H4 (cell line): ENCODE results near the gene FABP3. TPM values are rescaled to one million over a fixed set of nuclear protein-coding genes. Genes with fewer than 3 reads are reported as not detected.

Experiments used
- DNase-seq: peaks from one replicate; pipeline ENCODE4 v3.0.0-alpha.2; 2015; ENCODE audit warnings: low spot score
- total RNA-seq: library from RNA; depleted of rRNA; stranded (reverse); fragments of >200 nt; shearing (Covaris generic); gene quantifications from 2 replicates; pipeline ENCODE4 v1.2.3, GENCODE V29; 2014

The FABP3 gene
- total RNA-seq, 1 experiment from 2014 or later = not detected

DNA sequence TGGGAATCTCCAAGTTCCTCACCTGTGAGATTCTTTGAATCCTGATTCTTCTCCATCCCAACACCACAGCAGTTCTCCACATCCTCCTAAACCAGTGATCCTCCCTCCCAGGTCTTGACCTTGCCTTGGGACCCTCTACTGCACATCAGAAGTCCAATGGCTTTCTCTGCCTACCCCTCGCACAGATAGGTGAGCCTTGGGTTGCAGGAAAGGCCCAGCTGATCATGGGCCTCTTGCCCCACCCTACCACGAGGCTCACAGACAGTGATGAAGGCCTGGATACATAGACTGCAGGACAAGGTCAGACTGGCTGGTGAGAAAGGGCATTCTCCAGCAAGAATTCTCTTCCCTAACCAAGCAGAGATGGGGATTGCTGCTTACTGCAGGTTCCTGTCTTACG, 825 bp downstream of the FABP3 start:
- no peak for DNase-seq

DNA sequence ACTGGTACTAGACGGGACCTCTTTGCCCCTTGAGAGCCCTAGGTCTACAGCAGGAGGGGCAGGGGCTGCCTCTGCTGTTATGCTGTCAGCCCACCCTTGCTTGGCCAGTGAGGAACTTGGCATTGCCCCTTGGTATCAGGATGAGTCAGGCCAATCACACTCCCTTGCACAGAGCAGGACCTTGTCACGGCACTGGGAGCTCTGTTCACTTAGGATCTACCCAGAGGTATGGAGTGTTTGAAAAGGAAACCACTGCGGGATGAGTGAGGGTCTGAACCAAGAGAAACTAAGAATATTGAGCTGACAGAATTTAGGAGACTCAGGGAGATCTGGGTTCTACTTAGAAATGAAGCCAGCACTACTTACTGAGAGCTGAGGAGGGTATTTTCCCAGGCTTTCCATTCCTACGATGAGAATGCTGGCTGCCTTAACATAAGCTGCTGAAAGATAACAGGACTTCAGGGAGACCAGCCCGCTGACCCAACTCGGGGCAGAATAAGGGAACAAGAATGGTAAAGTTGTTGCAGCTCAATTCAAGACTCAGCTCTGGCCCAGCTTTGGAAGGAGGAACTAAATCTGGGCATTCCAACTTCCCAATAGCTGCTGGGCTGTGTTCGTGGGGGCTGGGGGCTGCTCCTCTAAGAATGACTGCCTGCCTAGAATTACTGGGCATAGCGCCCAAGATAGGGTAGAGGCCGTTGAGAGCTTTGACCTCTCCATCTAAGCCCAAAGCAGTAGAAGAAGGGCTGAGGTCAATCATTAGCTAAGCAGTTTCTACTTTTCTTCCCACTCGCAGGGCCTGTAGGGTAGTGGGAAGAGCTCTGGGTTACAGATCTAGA, 1.5 kb downstream of the FABP3 start:
- DNase-seq = no peak

DNA sequence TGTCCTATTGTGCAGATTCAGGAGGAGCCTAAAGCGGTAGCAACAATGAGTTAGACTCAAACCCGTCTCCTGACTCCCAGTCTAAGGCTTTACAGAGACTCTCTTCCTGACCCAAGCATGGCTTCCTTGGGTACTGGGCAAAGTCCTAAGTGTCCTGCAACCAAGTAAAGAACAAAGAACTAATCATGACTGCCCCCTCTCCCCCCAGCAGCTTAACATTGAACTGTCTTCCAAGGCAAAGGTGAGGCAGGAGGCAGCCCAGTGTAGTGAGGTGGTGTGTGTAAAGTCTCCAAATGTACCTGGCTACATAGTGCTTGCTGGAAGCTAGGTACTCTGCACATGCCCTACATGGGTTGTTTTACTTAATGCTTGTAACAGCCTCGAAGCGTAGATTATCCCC, 2.3 kb downstream of the FABP3 start:
- DNase-seq = no peak

DNA sequence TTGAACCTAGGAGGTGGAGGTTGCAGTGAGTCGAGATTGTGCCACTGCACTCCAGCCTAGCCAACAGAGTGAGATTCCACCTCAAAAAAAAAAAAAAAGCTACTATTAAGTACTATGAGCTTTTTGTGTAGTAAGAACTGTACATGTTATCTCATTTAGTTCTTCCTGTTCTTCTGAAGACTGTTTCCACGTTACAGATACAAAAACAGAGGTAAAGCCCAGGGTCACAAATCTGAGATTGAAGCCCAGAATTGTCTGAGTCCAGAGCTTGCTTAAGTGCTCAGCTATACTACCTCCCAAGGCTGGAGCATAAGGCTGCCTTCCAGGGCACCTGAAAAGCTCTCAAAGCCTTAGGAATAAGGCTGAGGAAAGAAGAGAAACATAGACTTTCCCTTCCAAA, 2.9 kb downstream of the FABP3 start:
- no peak for DNase-seq

DNA sequence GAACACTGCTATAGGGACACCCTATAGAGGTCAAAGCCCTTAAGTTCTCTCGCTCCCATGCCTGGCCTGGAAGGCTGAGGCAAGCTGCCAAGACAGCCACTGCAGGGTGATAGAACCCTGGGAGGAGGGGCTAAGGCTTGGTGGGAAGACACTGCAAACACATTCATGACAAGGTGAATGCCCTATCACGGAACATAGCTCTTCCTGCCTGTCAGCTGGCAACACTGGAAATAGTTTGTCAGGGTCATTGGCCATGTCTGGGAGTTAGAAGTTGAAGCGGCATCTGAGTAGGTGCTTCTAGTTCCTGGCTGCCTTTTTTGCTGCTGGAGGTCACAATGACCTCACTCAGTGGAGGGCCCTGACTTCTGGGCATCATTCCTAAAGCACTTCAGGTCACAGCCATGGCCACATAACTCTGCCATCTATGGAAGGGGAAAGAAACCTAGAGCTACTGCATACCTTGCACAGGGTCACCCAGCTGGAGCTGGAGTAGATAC, 4.2 kb downstream of the FABP3 start:
- DNase-seq = no peak

DNA sequence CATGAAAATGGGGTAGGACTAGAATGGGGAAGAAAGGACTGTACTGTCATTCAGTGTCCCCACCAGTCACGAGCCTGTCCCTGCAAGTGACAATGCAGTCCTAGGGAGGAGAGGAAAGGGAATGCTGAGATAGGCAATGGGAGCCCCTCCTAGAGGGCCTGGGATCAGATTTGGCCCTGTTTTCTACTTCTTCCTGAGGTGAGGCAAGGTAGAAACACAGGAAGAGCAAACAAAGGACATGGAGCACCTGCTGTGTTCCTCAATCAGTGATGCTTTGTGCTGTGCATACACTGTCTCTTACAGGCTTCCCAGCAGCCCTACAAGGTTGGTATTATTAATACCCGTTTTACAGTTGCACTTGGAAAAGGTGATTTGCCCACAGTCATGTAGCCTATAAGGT, 6.1 kb downstream of the FABP3 start:
- no peak for DNase-seq

DNA sequence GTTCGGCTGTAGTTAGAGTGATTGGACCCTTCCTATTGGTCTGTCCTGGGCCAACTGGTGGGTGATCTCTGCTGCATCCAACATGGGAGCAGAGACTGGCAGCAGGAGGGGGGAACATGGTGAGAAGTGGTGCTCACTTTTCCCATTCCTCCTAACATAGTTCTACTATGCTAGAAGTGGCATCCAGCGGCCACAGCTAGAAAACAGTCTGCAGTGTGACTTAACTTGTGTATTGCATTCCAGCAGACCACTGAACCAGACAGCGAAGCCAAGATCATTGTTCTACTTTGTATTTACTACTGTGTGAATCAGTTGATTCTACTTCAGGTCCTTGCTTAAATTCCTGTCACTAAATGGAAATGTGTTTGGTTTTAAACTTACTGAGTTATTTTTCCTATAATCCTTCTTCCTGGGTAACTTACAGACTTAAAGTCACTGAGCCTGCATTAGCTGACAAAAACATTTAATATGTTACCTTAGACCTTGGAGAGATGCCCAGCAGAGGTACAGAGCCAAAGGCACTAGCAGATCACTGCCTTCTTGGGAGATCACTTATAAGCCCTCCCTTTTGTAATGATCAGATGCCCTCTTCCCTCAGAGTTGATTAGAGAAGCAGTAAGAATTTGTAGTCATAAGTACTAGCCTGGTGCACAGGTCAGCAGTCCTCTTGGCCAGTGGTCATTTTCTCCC, 8.2 kb downstream of the FABP3 start:
- no peak for DNase-seq

DNA sequence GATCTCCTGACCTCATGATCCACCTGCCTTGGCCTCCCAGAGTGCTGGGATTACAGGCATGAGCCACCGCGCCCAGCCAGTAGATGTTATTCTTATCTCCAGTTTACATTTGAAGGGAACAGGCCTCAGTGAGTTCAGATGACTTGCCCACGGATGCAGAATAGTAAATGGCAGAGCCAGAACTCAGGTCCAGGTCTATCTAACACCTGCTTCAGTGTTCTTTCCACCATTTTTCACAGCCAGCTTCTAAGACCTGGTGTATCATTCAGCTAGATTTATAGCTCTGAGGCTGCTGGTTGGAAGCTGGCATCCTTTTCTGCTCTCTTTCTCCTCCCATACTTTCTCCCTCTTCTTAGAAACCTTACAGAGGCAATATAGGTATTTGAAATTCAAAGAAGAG, 10.8 kb downstream of the FABP3 start:
- DNase-seq = no peak

DNA sequence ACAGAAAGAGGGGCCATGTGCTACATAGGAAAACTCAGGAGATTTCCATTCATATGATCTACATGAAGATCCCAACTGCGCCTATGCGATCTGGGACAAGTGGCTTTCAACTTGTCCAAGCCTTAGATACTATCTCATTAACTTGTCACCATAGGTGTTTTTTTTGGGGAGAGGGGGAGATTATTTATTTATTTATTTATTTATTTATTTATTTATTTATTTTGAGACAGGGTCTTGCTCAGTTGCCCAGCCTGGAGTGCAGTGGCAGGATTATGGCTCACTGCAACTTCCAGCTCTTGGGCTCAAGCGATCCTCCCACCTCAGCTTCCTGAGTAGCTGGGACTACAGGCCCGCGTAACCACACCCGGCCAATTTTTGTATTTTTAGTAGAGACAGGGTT, 11.3 kb downstream of the FABP3 start:
- DNase-seq = no peak

DNA sequence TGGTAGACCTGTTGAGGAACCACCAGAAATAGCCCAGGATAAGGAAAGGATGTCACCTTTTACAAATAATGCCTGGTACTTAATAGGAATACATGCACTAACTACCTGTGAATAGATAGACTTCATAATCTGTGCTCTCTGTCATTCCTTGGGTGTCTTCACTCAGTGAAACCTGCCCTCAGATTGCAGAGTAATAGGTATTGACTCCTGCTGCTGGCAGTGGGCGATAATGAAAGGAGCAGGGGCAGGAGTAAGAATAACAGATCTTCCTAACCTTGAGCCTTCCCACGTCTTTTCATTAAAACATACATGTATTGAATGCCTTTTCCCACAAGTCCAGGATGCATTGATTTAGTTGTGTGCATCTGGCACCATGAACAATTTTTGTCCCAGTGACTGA, 16.4 kb downstream of the FABP3 start:
- no peak for DNase-seq

DNA sequence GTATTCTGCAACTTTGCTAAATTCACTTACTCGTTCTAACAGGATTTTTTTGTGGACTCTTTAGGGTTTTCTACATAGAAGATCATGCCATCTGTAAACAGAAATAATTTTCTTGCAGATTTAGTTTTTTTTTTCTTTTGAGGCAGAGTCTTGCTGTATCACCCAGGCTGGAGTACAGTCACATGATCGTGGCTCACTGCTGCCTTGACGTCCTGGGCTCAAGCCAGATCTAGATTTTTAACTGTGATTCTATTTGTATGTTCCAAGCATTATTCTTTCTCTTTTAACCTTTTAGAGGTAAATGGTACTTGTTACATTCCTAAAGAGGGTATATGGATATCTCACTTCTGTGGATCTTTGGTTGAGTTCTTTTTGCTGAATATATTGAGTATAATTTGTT, 18.6 kb downstream of the FABP3 start:
- DNase-seq = no peak

DNA sequence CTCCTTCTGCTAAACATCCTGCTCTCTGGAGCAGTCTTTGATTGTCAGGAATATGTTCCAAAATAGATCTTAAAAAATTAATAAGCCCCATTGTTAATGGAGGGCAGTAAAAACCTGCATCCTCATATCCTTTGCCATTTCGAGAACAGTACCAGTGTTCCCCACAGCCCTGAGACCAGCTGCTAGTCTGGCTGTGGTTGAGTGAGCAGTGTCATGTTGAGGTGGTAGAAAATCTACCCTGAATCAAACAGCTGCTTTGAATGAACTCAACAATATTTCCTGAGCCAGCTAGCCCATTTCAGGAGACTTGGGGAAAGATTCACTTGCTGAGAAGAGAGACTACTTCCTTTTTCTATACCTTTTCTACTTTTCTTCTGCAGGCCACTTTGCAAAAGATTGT, 24.4 kb downstream of the FABP3 start:
- DNase-seq = no peak

DNA sequence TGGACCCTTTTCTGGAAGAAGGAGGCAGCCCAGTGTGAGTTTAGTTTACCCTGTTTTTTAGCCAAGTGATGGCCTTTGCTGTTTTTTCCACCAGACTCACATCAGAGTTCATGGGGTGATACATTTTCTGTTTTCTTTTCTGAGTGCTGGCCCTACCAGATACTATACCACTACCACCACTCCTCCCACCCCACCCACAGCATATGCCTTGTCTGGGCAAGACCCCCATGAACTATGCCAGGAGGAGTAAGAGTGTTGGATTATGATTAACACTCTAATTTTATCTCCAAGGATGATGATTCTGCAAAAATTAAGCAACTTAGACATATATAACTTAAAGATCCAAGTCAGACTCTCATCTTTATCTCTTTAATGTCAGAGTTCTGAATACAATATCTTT, 26.1 kb downstream of the FABP3 start:
- no peak for DNase-seq

DNA sequence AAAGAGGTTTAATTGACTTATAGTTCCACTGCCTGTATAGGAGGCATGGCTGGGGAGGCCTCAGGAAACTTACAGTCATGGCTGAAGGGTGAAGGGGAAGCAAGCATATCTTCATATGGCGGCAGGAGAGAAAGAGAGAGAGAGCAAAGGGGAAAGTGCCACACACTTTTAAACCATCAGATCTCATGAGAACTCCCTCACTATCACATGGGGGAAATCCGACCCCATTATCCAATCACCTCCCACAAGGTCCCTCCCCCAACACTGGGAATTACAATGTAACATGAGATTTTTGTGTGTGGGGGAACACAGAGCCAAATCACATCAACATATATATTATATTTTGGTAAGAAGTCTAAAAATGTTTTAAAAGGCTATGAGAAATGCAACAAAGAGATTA, 27.2 kb downstream of the FABP3 start:
- no peak for DNase-seq

DNA sequence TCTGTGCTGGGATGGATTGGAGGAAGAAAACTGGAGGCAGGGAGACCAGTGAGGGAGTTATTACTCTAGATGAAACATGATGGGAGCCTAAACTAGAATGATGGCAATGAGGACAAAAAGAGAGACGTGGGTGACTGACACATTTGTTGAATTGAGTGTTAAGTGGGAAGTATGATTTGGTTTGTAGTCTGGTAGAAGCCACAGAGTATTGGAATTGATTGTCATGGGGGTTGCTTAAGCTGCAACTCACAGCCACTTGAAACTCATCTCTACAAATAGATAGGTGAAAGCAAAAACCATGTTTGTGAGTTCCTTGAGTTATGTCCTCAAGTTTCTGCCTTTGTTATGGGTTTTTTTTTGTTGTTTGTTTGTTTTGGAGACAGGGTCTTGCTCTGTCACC, 28.4 kb downstream of the FABP3 start:
- no peak for DNase-seq

DNA sequence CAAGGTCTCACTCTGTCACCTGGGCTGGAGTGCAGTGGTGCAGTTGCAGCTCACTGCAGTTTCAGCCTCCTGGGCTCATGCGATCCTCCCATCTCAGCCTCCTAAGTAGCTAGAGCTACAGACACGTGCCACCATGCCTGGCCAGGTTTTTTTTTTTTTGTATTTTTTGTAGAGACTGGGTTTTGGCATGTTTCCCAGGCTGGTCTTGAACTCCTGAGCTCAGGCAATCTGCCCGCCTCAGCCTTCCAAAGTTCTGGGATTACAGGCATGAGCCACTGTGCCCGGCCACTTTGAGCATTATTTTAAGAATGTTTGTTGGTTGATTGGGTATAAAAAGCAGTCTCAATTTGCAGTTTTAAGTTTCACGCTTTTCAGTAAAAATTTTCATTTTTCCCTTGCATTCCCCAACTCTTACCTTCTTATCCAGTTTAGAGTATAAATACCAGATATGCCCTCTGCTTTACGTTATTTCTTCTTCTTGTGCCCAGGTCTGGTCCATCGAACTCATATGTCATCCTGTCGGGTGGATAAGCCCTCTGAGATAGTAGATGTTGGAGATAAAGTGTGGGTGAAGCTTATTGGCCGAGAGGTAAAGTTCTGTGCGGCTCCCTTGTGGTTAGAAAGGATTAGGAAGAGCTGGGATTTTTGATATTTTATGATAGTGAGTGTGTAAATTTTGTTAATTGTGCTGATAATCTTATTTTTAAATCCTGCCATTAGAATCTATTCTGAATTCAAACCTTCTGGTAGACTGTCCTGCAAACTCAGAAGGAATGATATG, 36.0 kb downstream of the FABP3 start:
- no peak for DNase-seq

DNA sequence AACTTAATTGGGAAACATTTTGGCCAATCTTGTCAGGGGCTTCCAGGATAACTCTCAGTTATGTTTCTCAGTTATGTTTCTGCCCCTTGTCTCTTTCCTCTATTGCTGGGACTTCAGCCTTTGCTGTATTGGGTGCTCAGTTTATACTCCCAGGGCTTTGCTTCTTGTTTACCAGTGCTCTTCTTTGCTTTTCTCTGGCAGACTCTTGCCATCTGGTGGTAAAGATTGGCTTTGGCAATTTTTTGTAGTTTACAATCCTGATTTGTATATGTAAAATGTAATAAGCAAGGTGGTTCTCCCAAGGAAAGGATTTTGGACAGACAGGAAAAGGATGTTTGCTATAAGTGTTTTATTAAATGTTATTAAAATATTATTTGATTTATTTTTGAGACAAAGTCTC, 37.9 kb downstream of the FABP3 start:
- peak; percentile 17 for DNase-seq

DNA sequence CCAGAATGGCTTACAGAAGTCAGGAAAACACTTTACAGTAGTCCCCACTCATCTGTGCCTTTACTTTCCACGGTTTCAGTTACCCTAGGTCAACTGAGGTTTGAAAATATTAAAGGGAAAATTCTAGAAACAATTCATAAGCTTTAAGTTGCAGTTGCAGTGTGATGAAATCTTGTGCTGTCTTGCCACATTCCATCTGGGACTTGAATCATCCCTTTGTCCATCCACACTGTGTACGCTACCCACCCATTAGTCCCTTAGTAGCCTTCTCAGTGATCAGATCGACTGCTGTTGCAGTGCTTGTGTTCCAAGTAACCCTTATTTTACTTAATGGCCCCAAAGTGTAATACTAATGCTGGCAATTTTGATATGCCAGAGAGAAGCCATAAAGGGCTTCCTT, 45.5 kb downstream of the FABP3 start:
- DNase-seq = no peak

DNA sequence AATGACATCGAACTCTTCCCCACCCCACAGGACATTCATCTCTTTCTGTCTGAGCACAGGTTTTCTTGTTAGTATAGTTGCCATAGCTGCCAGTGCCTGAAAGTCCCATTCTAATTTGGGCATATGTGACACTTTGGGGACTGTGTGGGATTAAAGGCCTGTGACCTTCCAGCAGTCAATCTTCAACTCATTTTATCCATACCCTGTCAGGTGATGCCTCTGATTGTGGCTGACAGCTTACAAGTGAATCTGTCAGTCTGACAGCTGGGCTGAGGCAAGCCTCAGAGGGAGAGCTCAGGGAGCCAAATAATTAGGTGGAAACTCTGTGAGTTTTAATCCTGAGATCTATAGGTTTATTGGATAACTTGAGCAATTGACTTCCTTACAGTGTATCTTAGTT, 46.4 kb downstream of the FABP3 start:
- no peak for DNase-seq

DNA sequence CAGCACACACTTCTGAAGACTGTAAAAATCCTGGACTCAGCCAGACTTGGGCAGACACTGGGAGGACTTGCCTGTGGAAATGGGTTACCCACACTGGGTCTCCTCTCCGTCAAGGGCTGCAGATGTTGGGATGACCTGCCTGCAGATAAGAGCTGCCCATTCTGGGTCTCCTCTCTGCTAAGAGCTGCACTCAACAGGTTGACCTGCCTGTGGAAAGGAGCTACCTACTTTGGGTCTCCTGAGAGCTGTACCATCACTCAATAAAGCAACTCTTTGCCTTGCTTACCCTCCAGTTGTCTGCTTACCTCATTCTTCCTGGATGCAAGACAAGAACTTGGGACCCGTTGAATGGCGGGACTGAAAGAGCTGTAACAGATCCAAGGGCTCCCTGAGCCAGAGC, 47.9 kb downstream of the FABP3 start:
- DNase-seq = no peak

DNA sequence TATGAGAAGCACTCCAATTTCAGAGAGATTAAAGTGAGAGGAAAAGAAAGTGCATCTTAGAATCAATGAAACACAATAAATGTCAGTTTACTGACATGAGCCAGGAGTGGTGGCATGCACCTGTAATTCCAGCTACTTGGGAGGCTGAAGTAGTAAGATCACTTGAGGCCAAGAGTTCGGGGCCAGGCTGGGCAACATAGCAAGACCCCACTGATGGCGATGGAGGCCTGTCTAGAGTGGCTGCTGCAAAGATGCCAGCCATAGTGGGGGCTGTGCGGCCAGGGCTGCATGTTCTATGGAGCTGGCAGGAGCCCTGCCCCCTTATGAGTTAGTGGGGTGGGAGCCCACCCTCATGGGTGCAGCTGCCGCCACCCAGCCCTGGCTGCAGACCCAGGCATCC, 48.8 kb downstream of the FABP3 start:
- DNase-seq = no peak

DNA sequence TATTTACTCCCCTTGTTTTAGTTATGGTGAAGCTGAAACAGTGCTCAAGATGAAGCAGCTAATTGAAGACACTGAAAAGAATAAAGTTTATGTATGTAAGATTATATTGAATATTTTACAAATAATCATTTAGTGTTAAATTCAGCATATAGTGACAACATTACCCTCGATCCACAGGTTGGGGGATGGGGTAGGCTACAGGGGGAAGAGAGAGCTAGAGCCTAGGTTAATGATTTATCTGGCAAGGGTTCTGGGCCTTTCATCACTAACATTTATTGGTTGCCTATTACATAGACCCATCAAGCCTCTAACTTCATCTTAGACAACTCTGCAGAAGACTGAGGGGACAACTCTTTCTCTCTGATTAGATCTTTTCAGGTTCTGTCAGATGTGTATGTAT, 54.7 kb downstream of the FABP3 start:
- no peak for DNase-seq

DNA sequence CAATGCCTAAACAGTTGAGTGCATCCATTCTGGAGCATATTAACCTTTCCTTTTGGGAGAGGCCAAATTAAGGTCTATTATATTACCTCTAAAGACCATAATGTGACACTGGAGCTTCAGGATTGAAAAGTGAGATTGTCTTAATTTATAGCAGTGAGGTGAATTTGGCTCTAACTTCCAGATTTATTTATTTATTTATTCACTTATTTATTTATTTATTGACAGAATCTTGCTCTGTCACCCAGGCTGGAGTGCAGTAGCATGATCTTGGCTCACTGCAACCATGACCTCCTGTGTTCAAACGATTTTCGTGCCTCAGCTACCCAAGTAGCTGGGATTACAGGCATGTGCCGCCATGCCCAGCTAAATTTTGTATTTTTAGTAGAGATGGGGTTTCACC, 57.0 kb downstream of the FABP3 start:
- no peak for DNase-seq
